OCI-LY7 (cell line): ENCODE results near the gene RNF150. TPM values are rescaled to one million over a fixed set of nuclear protein-coding genes. Genes with fewer than 3 reads are reported as not detected.

Experiments
- BruUV-seq: library from RNA; stranded (reverse); fragments of 400-500 nt; replicated peaks from 2 replicates; lab custom pipeline; 2021; lab: Mats Ljungman, UMichigan
- CTCF ChIA-PET: fragments of 300-600 bp; sonication (Branson Sonifier 250); formaldehyde crosslinking; loops from one replicate; lab custom pipeline; 2022; ENCODE audit warnings: antibody characterized with exemption; ENCODE audit not compliant: unreplicated experiment; lab: Charles Lee
- POLR2A ChIA-PET: fragments of 300-600 bp; sonication (Branson Sonifier 250); formaldehyde crosslinking; loops from one replicate; lab custom pipeline; 2022; ENCODE audit warnings: antibody characterized with exemption; lab: Charles Lee
- DNase-seq: peaks from one replicate; pipeline ENCODE4 v3.0.0-alpha.2; 2015; ENCODE audit warnings: low spot score
- H2AFZ ChIP-seq: fragments of 200-600 bp; sonication (generic), shearing (Covaris generic); 2 replicates; pipeline ENCODE4 v1.6.1; 2014; ENCODE audit warnings: mild to moderate bottlenecking, antibody characterized with exemption, low read length, moderate library complexity
- H3K27ac ChIP-seq: fragments of 200-600 bp; sonication (generic); 2 replicates; pipeline ENCODE4 v1.5.1; 2014; ENCODE audit warnings: mixed run types, low read depth, mild to moderate bottlenecking, moderate library complexity, low read length, inconsistent platforms; ENCODE audit not compliant: poor library complexity, severe bottlenecking
- H3K36me3 ChIP-seq: fragments of 200-600 bp; sonication (generic); 2 replicates; pipeline ENCODE4 v1.6.1; 2014; ENCODE audit warnings: mild to moderate bottlenecking, antibody characterized with exemption, low read length, moderate library complexity, mixed read lengths; ENCODE audit not compliant: insufficient read depth
- H3K4me1 ChIP-seq: fragments of 200-600 bp; sonication (generic); 2 replicates; pipeline ENCODE4 v1.5.1; 2014; ENCODE audit warnings: mild to moderate bottlenecking, low read length; ENCODE audit not compliant: insufficient read depth, poor library complexity, severe bottlenecking
- H3K4me2 ChIP-seq: fragments of 200-600 bp; sonication (generic); 2 replicates; pipeline ENCODE4 v1.6.1; 2014; ENCODE audit warnings: mild to moderate bottlenecking, low read length
- H3K4me3 ChIP-seq: fragments of 200-600 bp; sonication (generic); 2 replicates; pipeline ENCODE4 v1.5.1; 2014; ENCODE audit warnings: mild to moderate bottlenecking, low read depth, low read length; ENCODE audit not compliant: poor library complexity, severe bottlenecking
- H3K79me2 ChIP-seq: fragments of 200-600 bp; sonication (generic); 2 replicates; pipeline ENCODE4 v1.6.1; 2016; ENCODE audit warnings: low read depth, mild to moderate bottlenecking, low read length, moderate library complexity, mixed read lengths; ENCODE audit not compliant: insufficient read depth
- H3K9me2 ChIP-seq: fragments of 200-600 bp; sonication (generic); 2 replicates; pipeline ENCODE4 v1.6.1; 2016; ENCODE audit warnings: mild to moderate bottlenecking, low read length, mixed read lengths; ENCODE audit not compliant: insufficient read depth
- H3K9me3 ChIP-seq: fragments of 200-600 bp; sonication (generic); 2 replicates; pipeline ENCODE4 v1.6.1; 2014; ENCODE audit warnings: mild to moderate bottlenecking, mixed run types, low read length, mixed read lengths
- H4K20me1 ChIP-seq: fragments of 200-600 bp; sonication (generic); 2 replicates; pipeline ENCODE4 v1.6.1; 2014; ENCODE audit warnings: mild to moderate bottlenecking, antibody characterized with exemption, low read length, moderate library complexity, mixed read lengths; ENCODE audit not compliant: insufficient read depth
- CTCF ChIP-seq: fragments of 200-600 bp; sonication (generic); conservative IDR thresholded peaks from 2 replicates; pipeline ENCODE4 v1.5.1; 2014; ENCODE audit warnings: mild to moderate bottlenecking, antibody characterized with exemption, low read length, moderate library complexity, mixed read lengths
- EZH2phosphoT487 ChIP-seq: fragments of 200-600 bp; sonication (generic); IDR thresholded peaks from 2 replicates; pipeline ENCODE4 v1.6.1; 2018; ENCODE audit warnings: low read depth, borderline replicate concordance, mild to moderate bottlenecking, mixed run types, antibody characterized with exemption, low read length, moderate library complexity, mixed read lengths
- intact Hi-C: fragments of 100-400 bp; cut with micrococcal nuclease; formaldehyde crosslinking; loops from one replicate; pipeline ENCODE4 v1.10.0; 2022; ENCODE audit not compliant: unreplicated experiment
- total RNA-seq, 2 experiments: library from RNA; depleted of rRNA in 1 of 2; stranded (reverse); fragments of >200 nt in 1 of 2; shearing (Covaris generic) in 1 of 2; gene quantifications; 2 replicates each; pipeline ENCODE4 v1.2.3, GENCODE V29; 2014 to 2022

RNF150 gene
- total RNA-seq, 2 experiments from 2014 or later, result not detected

GRCh38 chr4:140861359-140862176 is 271.7 kb downstream of the RNF150 start:
- peak; percentile 83 for DNase-seq
- Histone ChIP-seq H3K9me2 (no peaks in the 10 kb centered on the region), H4K20me1 (no peaks in the 10 kb centered on the region), H3K4me1 (peaks cover 13% of the 10 kb centered on the region), H3K79me2 (no peaks in the 10 kb centered on the region), H3K27ac (no peak overlapping the region), H3K36me3 (no peaks in the 10 kb centered on the region), H2AFZ (peak overlapping the region; percentile 88), H3K4me2 (peak overlapping the region; percentile 17; the same call in 1 of the 2 replicates), H3K9me3 (no peaks in the 10 kb centered on the region), H3K4me3 (no peak overlapping the region)
- BruUV-seq, result no TSS peak
- ChIA-PET POLR2A (interaction anchor here (1.5 to 1.6 kb wide), 2 partner anchors 20 to 22 kb away, joined by 3 to 6 read pairs; no protein-coding TSS in a partner anchor), CTCF (no interaction called here)
- TF ChIP-seq CTCF (peak; percentile 98), EZH2phosphoT487 (no peak)
- intact Hi-C loops, result loop anchor here (1.0 kb wide), 1 partner anchor 23 kb away; no protein-coding TSS in a partner anchor

GRCh38 chr4:140858897-140859296 is 274.4 kb downstream of the RNF150 start:
- H3K36me3 ChIP-seq, result no peaks in the 10 kb centered on the region
- CTCF ChIA-PET, result interaction anchor here (0.6 to 1.0 kb wide), 2 partner anchors 14 to 25 kb away, joined by 3 read pairs; no protein-coding TSS in a partner anchor
- intact Hi-C loops, result no loop called here
- no peak overlapping the region for H2AFZ ChIP-seq
- no peak overlapping the region for H3K4me3 ChIP-seq
- POLR2A ChIA-PET, result interaction anchor here (0.6 to 0.9 kb wide), 4 partner anchors 223 to 715 kb away, joined by 3 read pairs; no protein-coding TSS in a partner anchor
- DNase-seq, result no peak
- no peak overlapping the region for H3K27ac ChIP-seq
- no peaks in the 10 kb centered on the region for H3K9me3 ChIP-seq
- peaks cover 13% of the 10 kb centered on the region for H3K4me1 ChIP-seq
- H3K4me2 ChIP-seq, result no peak overlapping the region
- BruUV-seq, result no TSS peak
- no peak for TF ChIP-seq EZH2phosphoT487
- no peak for TF ChIP-seq CTCF
- no peaks in the 10 kb centered on the region for H3K9me2 ChIP-seq
- no peaks in the 10 kb centered on the region for H4K20me1 ChIP-seq
- no peaks in the 10 kb centered on the region for H3K79me2 ChIP-seq

GRCh38 chr4:140857111-140857510 is 276.2 kb downstream of the RNF150 start:
- H3K9me3 ChIP-seq, result no peaks in the 10 kb centered on the region
- peaks cover 9% of the 10 kb centered on the region for H3K4me1 ChIP-seq
- intact Hi-C loops, result no loop called here
- H3K4me2 ChIP-seq, result no peak overlapping the region
- TF ChIP-seq EZH2phosphoT487 (no peak), CTCF (no peak)
- no peaks in the 10 kb centered on the region for H3K36me3 ChIP-seq
- H2AFZ ChIP-seq, result no peak overlapping the region
- H3K4me3 ChIP-seq, result no peak overlapping the region
- ChIA-PET POLR2A (interaction anchor here (0.6 to 1.0 kb wide), 5 partner anchors 26 to 474 kb away, joined by 3 to 7 read pairs (median 3); no protein-coding TSS in a partner anchor), CTCF (no interaction called here)
- H3K27ac ChIP-seq, result no peak overlapping the region
- no peaks in the 10 kb centered on the region for H3K9me2 ChIP-seq
- H3K79me2 ChIP-seq, result no peaks in the 10 kb centered on the region
- no peak for DNase-seq
- H4K20me1 ChIP-seq, result no peaks in the 10 kb centered on the region
- no TSS peak for BruUV-seq
